22Rv1 (cell line): ENCODE data around the gene NEURL2.

Experiments
- CTCF ChIP-seq: fragments of 450-650 bp; IDR thresholded peaks from 2 replicates; pipeline ENCODE4 v1.5.1; 2017; ENCODE audit warnings: mild to moderate bottlenecking
- ZFX ChIP-seq: fragments of 450-650 bp; IDR thresholded peaks from 2 replicates; pipeline ENCODE4 v1.6.1; 2017; ENCODE audit warnings: antibody characterized with exemption, borderline replicate concordance

GRCh38 chr20:45886590-45887345, 4.2 kb downstream of the NEURL2 start:
- no peak for TF ChIP-seq CTCF
- TF ChIP-seq ZFX, result no peak
